ENCODE measurements around the gene MDN1.
"Not testable (repeated sequence)": the region's sequence is repeated elsewhere in the genome, so short reads cannot be mapped to it uniquely, and the experiment has no call there.

Gene MDN1

DNA sequence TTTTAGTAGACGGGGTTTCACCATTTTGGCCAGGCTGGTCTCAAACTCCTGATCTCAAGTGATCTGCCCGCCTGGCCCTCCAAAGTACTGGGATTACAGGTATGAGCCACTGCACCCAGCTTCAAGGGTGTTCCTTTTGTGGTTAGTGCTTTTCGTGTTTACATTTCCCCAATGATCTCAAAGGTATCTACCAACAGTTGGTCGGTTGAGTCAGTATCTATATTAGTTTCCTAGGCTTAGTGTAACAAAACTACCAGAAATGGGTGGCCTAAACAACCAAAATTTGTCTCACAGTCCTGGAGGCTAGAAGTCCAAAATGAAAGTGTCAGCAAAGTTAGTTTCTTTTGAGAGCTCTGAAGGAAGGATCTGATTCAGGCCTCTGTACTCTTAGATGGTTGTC is 40.1 kb upstream of the MDN1 start:
- no peak for ATAC-seq
- TF ChIP-seq SNAI2 (CRISPR knock-in tag; IDR thresholded peaks at IDR 0.05) (no peak), ZFP3 (CRISPR knock-in tag; IDR thresholded peaks at IDR 0.05) (no peak)

GRCh38 chr6:89858041-89858440 is 38.4 kb upstream of the MDN1 start:
- ATAC-seq: no peak
- TF ChIP-seq PPARA (CRISPR knock-in tag; IDR thresholded peaks at IDR 0.05; ENCODE audit: borderline replicate concordance): no peak
- TF ChIP-seq SNAI2 (CRISPR knock-in tag; IDR thresholded peaks at IDR 0.05): no peak
- no peak for TF ChIP-seq ZFP30 (CRISPR knock-in tag; IDR thresholded peaks at IDR 0.05)
- no peak for TF ChIP-seq RARB (CRISPR knock-in tag; IDR thresholded peaks at IDR 0.05)
- TF ChIP-seq, protein P1, sequence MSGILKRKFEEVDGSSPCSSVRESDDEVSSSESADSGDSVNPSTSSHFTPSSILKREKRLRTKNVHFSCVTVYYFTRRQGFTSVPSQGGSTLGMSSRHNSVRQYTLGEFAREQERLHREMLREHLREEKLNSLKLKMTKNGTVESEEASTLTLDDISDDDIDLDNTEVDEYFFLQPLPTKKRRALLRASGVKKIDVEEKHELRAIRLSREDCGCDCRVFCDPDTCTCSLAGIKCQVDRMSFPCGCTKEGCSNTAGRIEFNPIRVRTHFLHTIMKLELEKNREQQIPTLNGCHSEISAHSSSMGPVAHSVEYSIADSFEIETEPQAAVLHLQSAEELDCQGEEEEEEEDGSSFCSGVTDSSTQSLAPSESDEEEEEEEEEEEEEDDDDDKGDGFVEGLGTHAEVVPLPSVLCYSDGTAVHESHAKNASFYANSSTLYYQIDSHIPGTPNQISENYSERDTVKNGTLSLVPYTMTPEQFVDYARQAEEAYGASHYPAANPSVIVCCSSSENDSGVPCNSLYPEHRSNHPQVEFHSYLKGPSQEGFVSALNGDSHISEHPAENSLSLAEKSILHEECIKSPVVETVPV (CRISPR knock-in tag; IDR thresholded peaks at IDR 0.05): no peak
- no peak for TF ChIP-seq TOX (CRISPR knock-in tag; IDR thresholded peaks at IDR 0.05; ENCODE audit: borderline replicate concordance)
- no peak for TF ChIP-seq TCF4 (CRISPR knock-in tag; IDR thresholded peaks at IDR 0.05; ENCODE audit: borderline replicate concordance)
- TF ChIP-seq ZNF70 (CRISPR knock-in tag; IDR thresholded peaks at IDR 0.05): no peak
- TF ChIP-seq PATZ1 (CRISPR knock-in tag; IDR thresholded peaks at IDR 0.05; ENCODE audit: borderline replicate concordance): no peak
- no peak for TF ChIP-seq CSDC2 (CRISPR knock-in tag; IDR thresholded peaks at IDR 0.05)
- no peak for TF ChIP-seq CREB5 (CRISPR knock-in tag; IDR thresholded peaks at IDR 0.05; ENCODE audit: low read depth)
- TF ChIP-seq, protein P2, sequence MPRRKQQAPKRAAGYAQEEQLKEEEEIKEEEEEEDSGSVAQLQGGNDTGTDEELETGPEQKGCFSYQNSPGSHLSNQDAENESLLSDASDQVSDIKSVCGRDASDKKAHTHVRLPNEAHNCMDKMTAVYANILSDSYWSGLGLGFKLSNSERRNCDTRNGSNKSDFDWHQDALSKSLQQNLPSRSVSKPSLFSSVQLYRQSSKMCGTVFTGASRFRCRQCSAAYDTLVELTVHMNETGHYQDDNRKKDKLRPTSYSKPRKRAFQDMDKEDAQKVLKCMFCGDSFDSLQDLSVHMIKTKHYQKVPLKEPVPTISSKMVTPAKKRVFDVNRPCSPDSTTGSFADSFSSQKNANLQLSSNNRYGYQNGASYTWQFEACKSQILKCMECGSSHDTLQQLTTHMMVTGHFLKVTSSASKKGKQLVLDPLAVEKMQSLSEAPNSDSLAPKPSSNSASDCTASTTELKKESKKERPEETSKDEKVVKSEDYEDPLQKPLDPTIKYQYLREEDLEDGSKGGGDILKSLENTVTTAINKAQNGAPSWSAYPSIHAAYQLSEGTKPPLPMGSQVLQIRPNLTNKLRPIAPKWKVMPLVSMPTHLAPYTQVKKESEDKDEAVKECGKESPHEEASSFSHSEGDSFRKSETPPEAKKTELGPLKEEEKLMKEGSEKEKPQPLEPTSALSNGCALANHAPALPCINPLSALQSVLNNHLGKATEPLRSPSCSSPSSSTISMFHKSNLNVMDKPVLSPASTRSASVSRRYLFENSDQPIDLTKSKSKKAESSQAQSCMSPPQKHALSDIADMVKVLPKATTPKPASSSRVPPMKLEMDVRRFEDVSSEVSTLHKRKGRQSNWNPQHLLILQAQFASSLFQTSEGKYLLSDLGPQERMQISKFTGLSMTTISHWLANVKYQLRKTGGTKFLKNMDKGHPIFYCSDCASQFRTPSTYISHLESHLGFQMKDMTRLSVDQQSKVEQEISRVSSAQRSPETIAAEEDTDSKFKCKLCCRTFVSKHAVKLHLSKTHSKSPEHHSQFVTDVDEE (CRISPR knock-in tag; IDR thresholded peaks at IDR 0.05): no peak
- no peak for TF ChIP-seq BACH2 (CRISPR knock-in tag; IDR thresholded peaks at IDR 0.05; ENCODE audit: borderline replicate concordance)

GRCh38 chr6:89853068-89853467 is 33.5 kb upstream of the MDN1 start:
- peak; percentile 88 for ATAC-seq

DNA sequence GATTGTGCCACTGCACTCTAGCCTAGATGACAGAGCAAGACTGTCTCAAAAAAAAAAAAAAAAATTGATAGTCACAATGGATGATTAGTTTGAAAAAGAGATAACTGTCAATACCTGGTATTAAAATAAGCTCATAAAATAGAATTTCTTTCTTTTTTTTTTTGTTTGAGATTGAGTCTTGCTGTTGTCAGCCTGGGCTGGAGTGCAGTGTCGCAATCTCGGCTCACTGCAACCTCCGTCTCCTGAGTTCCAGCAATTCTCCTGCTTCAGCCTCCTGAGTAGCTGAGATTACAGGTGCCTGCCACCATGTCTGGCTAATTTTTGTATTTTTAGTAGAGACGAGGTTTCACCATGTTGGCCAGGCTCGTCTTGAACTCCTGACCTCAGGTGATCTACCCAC is 27.9 kb upstream of the MDN1 start:
- ATAC-seq: not testable (repeated sequence)

More at GRCh38 chr6:89853068-89853467, 33.5 kb upstream of the MDN1 start:
- TF ChIP-seq BACH2 (CRISPR knock-in tag; IDR thresholded peaks at IDR 0.05; ENCODE audit: borderline replicate concordance) (no peak), TCF4 (CRISPR knock-in tag; IDR thresholded peaks at IDR 0.05; ENCODE audit: borderline replicate concordance) (no peak), CSDC2 (CRISPR knock-in tag; IDR thresholded peaks at IDR 0.05) (no peak), ZNF8 (CRISPR knock-in tag; IDR thresholded peaks at IDR 0.05) (no peak), RARB (CRISPR knock-in tag; IDR thresholded peaks at IDR 0.05) (no peak)

- TF ChIP-seq CREB5 (CRISPR knock-in tag; IDR thresholded peaks at IDR 0.05; ENCODE audit: low read depth) (no peak), ARNTL (CRISPR knock-in tag; IDR thresholded peaks at IDR 0.05; ENCODE audit: borderline replicate concordance, low read depth) (no peak), TOX (CRISPR knock-in tag; IDR thresholded peaks at IDR 0.05; ENCODE audit: borderline replicate concordance) (no peak), ISL1 (CRISPR knock-in tag; IDR thresholded peaks at IDR 0.05) (no peak), POU6F1 (CRISPR knock-in tag; IDR thresholded peaks at IDR 0.05; ENCODE audit: borderline replicate concordance, low read depth) (no peak)
- TF ChIP-seq, protein P1 (CRISPR knock-in tag; IDR thresholded peaks at IDR 0.05): no peak
- ATAC-seq: peak; percentile 92
Observed at GRCh38 chr6:89843070-89843469, 23.5 kb upstream of the MDN1 start.
